ENCODE measurements around the gene TMED8. TPM values are rescaled to one million over a fixed set of nuclear protein-coding genes. Genes with fewer than 3 reads are reported as not detected.
A peak's percentile ranks its signal among the peaks of the same experiment; 100 is the strongest.

Gene TMED8
- total RNA-seq, result 10 to 100 TPM in 1 of 5 experiments, 1 to 10 TPM in 4; 5.5 to 18.6 (median 7.0) TPM
- polyA plus RNA-seq, result 1 to 10 TPM; 2.4 to 3.1 TPM
- total RNA-seq, result 28.1 reads per million, percentile 58 among the genes with 10 or more reads in this experiment

GRCh38 chr14:77376771-77377501, at the start of gene TMED8, which contains the start of gene SAMD15:
Gene TMED8 (minus strand): TSS chr14:77377094. CDS start chr14:77377053, 41 bp downstream.
Gene SAMD15 (plus strand): TSS chr14:77377379. CDS start chr14:77377419, 40 bp downstream.
- Mint-ChIP-seq H3K9me3 (peaks cover 0 to 4% (median 0%) of the 10 kb centered on the region in 11 donors), H3K27me3 (peaks cover 0 to 10% (median 0%) of the 10 kb centered on the region in 5 donors), H3K4me3 (peak within 1 kb of the TSS in 7 of 10 donors; percentile 88 to 97 (median 93)), H3K36me3 (peaks cover 0 to 26% (median 3%) of the 10 kb centered on the region in 5 donors), H3K27ac (peak within 1 kb of the TSS; percentile 52 to 93 (median 77)), H3K4me1 (peaks cover 17 to 41% (median 39%) of the 10 kb centered on the region in 7 donors)
- ATAC-seq, result peak; percentile 96
- H3K9me3 ChIP-seq (ENCODE audit: control insufficient read depth in 2 of 3, low read length in 3 of 3), result no peaks in the 10 kb centered on the region
- H3K27me3 ChIP-seq (ENCODE audit: control insufficient read depth in 2 of 2, insufficient read depth in 2 of 2, low read length in 2 of 2), result no peaks in the 10 kb centered on the region
- intact Hi-C loops (cut with micrococcal nuclease), result loop anchor here (1.0 to 5.0 kb wide), 15 partner anchors 56 to 1716 kb away; partner anchors contain the start of genes ADCK1 (in 2 of the 2), ALKBH1 (in 2 of the 2), ANGEL1 (in 2 of the 2) and CIPC (in 2 of the 2)
- H3K4me3 ChIP-seq (ENCODE audit: low read length), result peak within 1 kb of the TSS; percentile 99
- peaks cover 14 to 18% of the 10 kb centered on the region in 2 donors for H3K4me1 ChIP-seq (ENCODE audit: control insufficient read depth in 2 of 2, insufficient read depth in 2 of 2, low read length in 2 of 2)
- ChIA-PET POLR2A (interaction anchor here (0.7 to 2.0 kb wide), 8 partner anchors 41 to 383 kb away, joined by 3 to 9 read pairs (median 3); partner anchors contain the start of genes GSTZ1, POMT2 and VIPAS39), CTCF (interaction anchor here (1.4 to 1.9 kb wide), 3 partner anchors 54 to 61 kb away, joined by 3 to 5 read pairs (median 4); partner anchors contain the start of gene GSTZ1)
- peaks cover 0 to 5% (median 0%) of the 10 kb centered on the region in 3 experiments for H3K36me3 ChIP-seq (ENCODE audit: control insufficient read depth in 2 of 3, insufficient read depth in 3 of 3, low read length in 3 of 3)
- peak; percentile 77 to 88 (median 83) for DNase-seq
- peak within 1 kb of the TSS; percentile 87 for H3K27ac ChIP-seq (ENCODE audit: low read depth, low read length)

- CTCF ChIA-PET, result no interaction called here
- H3K27ac ChIP-seq (ENCODE audit: low read depth, low read length), result no peak overlapping the region
- ATAC-seq (no peak), DNase-seq (no peak)
- H3K27me3 Mint-ChIP-seq, result no peaks in the 10 kb centered on the region
- H3K36me3 ChIP-seq (ENCODE audit: control insufficient read depth in 2 of 3, insufficient read depth in 3 of 3, low read length in 3 of 3), result peaks cover 0 to 88% (median 11%) of the 10 kb centered on the region in 3 experiments
- H3K36me3 Mint-ChIP-seq, result peaks cover 51 to 93% (median 84%) of the 10 kb centered on the region in 5 donors
- no peak overlapping the region for H3K4me3 ChIP-seq (ENCODE audit: low read length)
- H3K27ac Mint-ChIP-seq, result no peak overlapping the region
- peaks cover 0 to 1% (median 0%) of the 10 kb centered on the region in 7 donors for H3K4me1 Mint-ChIP-seq
- no peak overlapping the region for H3K4me3 Mint-ChIP-seq
- peaks cover 0 to 15% (median 4%) of the 10 kb centered on the region in 11 donors for H3K9me3 Mint-ChIP-seq
- no peaks in the 10 kb centered on the region for H3K4me1 ChIP-seq (ENCODE audit: control insufficient read depth in 2 of 2, insufficient read depth in 2 of 2, low read length in 2 of 2)
- no peaks in the 10 kb centered on the region for H3K27me3 ChIP-seq (ENCODE audit: control insufficient read depth in 2 of 2, insufficient read depth in 2 of 2, low read length in 2 of 2)
- no peaks in the 10 kb centered on the region for H3K9me3 ChIP-seq (ENCODE audit: control insufficient read depth in 2 of 3, low read length in 3 of 3)
- intact Hi-C loops (cut with micrococcal nuclease), result no loop called here
- POLR2A ChIA-PET, result no interaction called here
These were observed 49.5 kb upstream of the TMED8 start for GRCh38 chr14:77426396-77426795.

- DNase-seq (no peak), ATAC-seq (no peak)
- no peaks in the 10 kb centered on the region for H3K27me3 Mint-ChIP-seq
- no peaks in the 10 kb centered on the region for H3K4me1 ChIP-seq (ENCODE audit: control insufficient read depth in 2 of 2, insufficient read depth in 2 of 2, low read length in 2 of 2)
- peaks cover 0 to 5% (median 0%) of the 10 kb centered on the region in 3 experiments for H3K9me3 ChIP-seq (ENCODE audit: control insufficient read depth in 2 of 3, low read length in 3 of 3)
- intact Hi-C loops (cut with micrococcal nuclease), result no loop called here
- no peak overlapping the region for H3K4me3 Mint-ChIP-seq
- no peak overlapping the region for H3K4me3 ChIP-seq (ENCODE audit: low read length)
- H3K27ac Mint-ChIP-seq, result no peak overlapping the region
- no peaks in the 10 kb centered on the region for H3K27me3 ChIP-seq (ENCODE audit: control insufficient read depth in 2 of 2, insufficient read depth in 2 of 2, low read length in 2 of 2)
- peaks cover 0 to 1% (median 0%) of the 10 kb centered on the region in 7 donors for H3K4me1 Mint-ChIP-seq
- H3K36me3 Mint-ChIP-seq, result peaks cover 53 to 89% (median 87%) of the 10 kb centered on the region in 5 donors
- CTCF ChIA-PET, result no interaction called here
- peaks cover 0 to 80% (median 11%) of the 10 kb centered on the region in 3 experiments for H3K36me3 ChIP-seq (ENCODE audit: control insufficient read depth in 2 of 3, insufficient read depth in 3 of 3, low read length in 3 of 3)
- POLR2A ChIA-PET, result no interaction called here
- H3K27ac ChIP-seq (ENCODE audit: low read depth, low read length), result no peak overlapping the region
- peaks cover 2 to 30% (median 9%) of the 10 kb centered on the region in 11 donors for H3K9me3 Mint-ChIP-seq
These were observed 48.0 kb upstream of the TMED8 start for GRCh38 chr14:77424862-77425261.

GRCh38 chr14:77423423-77423822, 46.5 kb upstream of the TMED8 start, which contains the start of gene NOXRED1:
Gene NOXRED1 (minus strand): TSS chr14:77423523. CDS start chr14:77422889, 634 bp downstream.
- intact Hi-C loops (cut with micrococcal nuclease), result no loop called here
- Mint-ChIP-seq H3K4me1 (peaks cover 0 to 1% (median 0%) of the 10 kb centered on the region in 7 donors), H3K27ac (no peak within 1 kb of the TSS), H3K9me3 (peaks cover 6 to 45% (median 16%) of the 10 kb centered on the region in 11 donors), H3K4me3 (no peak within 1 kb of the TSS), H3K27me3 (no peaks in the 10 kb centered on the region), H3K36me3 (peaks cover 45 to 78% (median 75%) of the 10 kb centered on the region in 5 donors)
- Histone ChIP-seq H3K36me3 (ENCODE audit: control insufficient read depth in 2 of 3, insufficient read depth in 3 of 3, low read length in 3 of 3) (peaks cover 0 to 65% (median 6%) of the 10 kb centered on the region in 3 experiments), H3K27me3 (ENCODE audit: control insufficient read depth in 2 of 2, insufficient read depth in 2 of 2, low read length in 2 of 2) (no peaks in the 10 kb centered on the region), H3K4me3 (ENCODE audit: low read length) (no peak within 1 kb of the TSS), H3K4me1 (ENCODE audit: control insufficient read depth in 2 of 2, insufficient read depth in 2 of 2, low read length in 2 of 2) (no peaks in the 10 kb centered on the region), H3K27ac (ENCODE audit: low read depth, low read length) (no peak within 1 kb of the TSS), H3K9me3 (ENCODE audit: control insufficient read depth in 2 of 3, low read length in 3 of 3) (peaks cover 0 to 19% (median 0%) of the 10 kb centered on the region in 3 experiments)
- ChIA-PET POLR2A (no interaction called here), CTCF (no interaction called here)
- ATAC-seq (no peak), DNase-seq (no peak)

GRCh38 chr14:77421201-77421600, 44.3 kb upstream of the TMED8 start:
- peaks cover 9 to 59% (median 23%) of the 10 kb centered on the region in 11 donors for H3K9me3 Mint-ChIP-seq

GRCh38 chr14:77416836-77417235, 39.9 kb upstream of the TMED8 start:
- POLR2A ChIA-PET, result no interaction called here
- no peak for ATAC-seq
- H3K9me3 Mint-ChIP-seq, result peaks cover 7 to 49% (median 19%) of the 10 kb centered on the region in 11 donors

More at GRCh38 chr14:77421201-77421600, 44.3 kb upstream of the TMED8 start:
- Histone ChIP-seq H3K36me3 (ENCODE audit: control insufficient read depth in 2 of 3, insufficient read depth in 3 of 3, low read length in 3 of 3) (peaks cover 0 to 43% (median 0%) of the 10 kb centered on the region in 3 experiments), H3K4me3 (ENCODE audit: low read length) (no peak overlapping the region), H3K9me3 (ENCODE audit: control insufficient read depth in 2 of 3, low read length in 3 of 3) (peaks cover 0 to 19% (median 0%) of the 10 kb centered on the region in 3 experiments), H3K27me3 (ENCODE audit: control insufficient read depth in 2 of 2, insufficient read depth in 2 of 2, low read length in 2 of 2) (no peaks in the 10 kb centered on the region), H3K4me1 (ENCODE audit: control insufficient read depth in 2 of 2, insufficient read depth in 2 of 2, low read length in 2 of 2) (no peaks in the 10 kb centered on the region), H3K27ac (ENCODE audit: low read depth, low read length) (no peak overlapping the region)
- Mint-ChIP-seq H3K27me3 (no peaks in the 10 kb centered on the region), H3K27ac (no peak overlapping the region), H3K4me1 (peaks cover 0 to 1% (median 0%) of the 10 kb centered on the region in 7 donors), H3K36me3 (peaks cover 32 to 57% (median 53%) of the 10 kb centered on the region in 5 donors), H3K4me3 (no peak overlapping the region)
- ATAC-seq, result no peak
- no peak for DNase-seq
- ChIA-PET CTCF (no interaction called here), POLR2A (no interaction called here)
- intact Hi-C loops (cut with micrococcal nuclease), result no loop called here

More at GRCh38 chr14:77416836-77417235, 39.9 kb upstream of the TMED8 start:
- H3K27ac ChIP-seq (ENCODE audit: low read depth, low read length), result no peak overlapping the region
- peaks cover 0 to 4% (median 0%) of the 10 kb centered on the region in 3 experiments for H3K36me3 ChIP-seq (ENCODE audit: control insufficient read depth in 2 of 3, insufficient read depth in 3 of 3, low read length in 3 of 3)
- H3K27me3 ChIP-seq (ENCODE audit: control insufficient read depth in 2 of 2, insufficient read depth in 2 of 2, low read length in 2 of 2), result no peaks in the 10 kb centered on the region
- no peaks in the 10 kb centered on the region for H3K4me1 ChIP-seq (ENCODE audit: control insufficient read depth in 2 of 2, insufficient read depth in 2 of 2, low read length in 2 of 2)
- no peak for DNase-seq
- H3K27me3 Mint-ChIP-seq, result no peaks in the 10 kb centered on the region
- H3K36me3 Mint-ChIP-seq, result peaks cover 12 to 23% (median 13%) of the 10 kb centered on the region in 5 donors
- H3K4me1 Mint-ChIP-seq, result no peaks in the 10 kb centered on the region
- no peak overlapping the region for H3K4me3 Mint-ChIP-seq
- H3K27ac Mint-ChIP-seq, result no peak overlapping the region
- intact Hi-C loops (cut with micrococcal nuclease), result no loop called here
- peaks cover 0 to 19% (median 0%) of the 10 kb centered on the region in 3 experiments for H3K9me3 ChIP-seq (ENCODE audit: control insufficient read depth in 2 of 3, low read length in 3 of 3)
- no peak overlapping the region for H3K4me3 ChIP-seq (ENCODE audit: low read length)
- CTCF ChIA-PET, result no interaction called here
